Activated T-cell treated with anti-CD3 and anti-CD28 coated beads for 48 hours (primary cell): ENCODE measurements around the gene CORO2B.

Source experiments
- DNase-seq: peaks from one replicate; pipeline ENCODE4 v3.0.0-alpha.2; 2020; ENCODE audit warnings: low read depth

CORO2B gene

DNA sequence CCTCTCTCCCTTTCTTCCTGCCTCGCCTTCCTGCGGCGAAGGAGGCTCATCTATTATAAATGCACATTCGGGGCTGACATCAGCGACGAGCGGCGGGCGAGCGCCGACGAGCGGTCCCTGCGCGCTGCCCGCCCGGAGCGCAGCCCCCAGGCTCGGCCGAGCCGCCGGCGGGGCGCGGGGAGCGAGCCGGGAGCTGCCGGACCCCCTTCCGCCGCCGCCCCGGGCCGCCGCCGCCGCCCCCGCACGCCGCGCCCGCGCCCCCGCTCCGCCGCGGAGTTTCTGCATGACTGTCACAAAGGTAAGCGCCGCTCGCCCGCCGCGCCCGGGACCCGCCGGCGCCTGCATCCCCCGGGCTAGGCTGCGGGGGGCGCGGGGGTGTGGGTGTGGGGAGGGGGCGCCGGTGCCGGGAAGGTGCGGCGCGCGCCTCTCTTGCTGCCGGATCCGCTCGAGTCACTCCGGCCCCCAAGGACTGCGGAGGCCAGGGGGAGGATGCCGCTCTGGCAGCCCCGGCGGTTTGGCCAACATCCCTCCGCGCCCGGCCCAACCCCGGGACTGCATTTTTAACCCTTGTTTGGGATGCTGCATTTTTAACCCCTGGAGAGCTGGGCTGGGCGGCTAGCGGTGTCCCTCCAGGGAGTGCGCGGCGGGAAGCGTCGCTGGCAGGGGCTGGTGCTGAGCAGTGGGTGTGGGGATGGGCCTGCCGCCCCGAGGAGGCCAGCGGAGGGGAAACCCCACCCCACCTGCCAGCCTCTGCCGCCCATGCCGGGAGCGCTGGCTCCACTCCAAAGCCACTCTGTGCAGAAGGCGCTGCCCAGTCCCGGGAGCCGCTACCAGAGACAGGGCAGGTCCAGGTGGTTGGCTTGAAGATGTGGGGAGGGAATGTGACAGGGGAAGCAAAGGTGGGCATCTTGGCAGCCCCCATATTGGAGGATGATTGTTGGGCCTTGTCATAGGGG, at the start of gene CORO2B:
Gene CORO2B, plus strand, starts transcription at position 14 of the 956 bp plus-strand sequence. Its CDS starts 270 bp downstream, at position 284.
- DNase-seq = no peak

DNA sequence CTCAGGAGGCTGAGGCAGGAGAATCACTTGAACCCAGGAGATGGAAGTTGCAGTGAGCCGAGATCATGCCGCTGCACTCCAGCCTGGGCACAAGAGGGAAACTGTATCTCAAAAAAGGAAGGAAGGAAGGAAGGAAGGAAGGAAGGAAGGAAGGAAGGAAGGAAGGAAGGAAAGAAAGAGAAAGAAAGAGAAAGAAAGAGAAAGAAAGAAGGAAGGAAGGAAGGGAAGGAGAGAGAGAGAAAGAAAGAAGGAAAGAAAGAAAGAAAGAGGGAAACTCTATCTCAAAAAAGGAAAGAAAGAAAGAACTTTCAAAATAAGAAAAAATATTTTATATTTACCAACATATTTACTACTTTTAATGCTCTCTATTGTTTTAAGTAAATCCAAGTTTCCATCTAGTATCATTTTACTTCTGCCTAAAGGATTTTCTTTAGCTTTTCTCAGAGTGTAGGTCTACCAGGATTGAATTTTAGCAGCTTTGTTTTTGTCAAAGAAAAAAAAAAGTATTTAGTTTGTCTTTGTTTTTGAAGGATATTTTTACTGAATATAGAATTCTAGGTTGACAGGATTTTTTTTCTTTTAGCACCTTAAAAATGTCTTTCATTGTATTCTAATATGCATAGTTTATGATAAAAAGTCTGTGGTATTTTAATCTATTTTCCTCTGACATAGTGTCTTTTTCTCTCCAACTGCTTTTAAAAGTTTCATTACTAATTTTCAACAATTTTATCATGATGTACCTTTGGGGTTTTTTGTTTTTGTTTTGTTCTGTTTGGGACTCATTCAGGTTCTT, 47.2 kb upstream of the CORO2B start:
- DNase-seq = no peak

GRCh38 chr15:68536331-68537095, 42.3 kb upstream of the CORO2B start:
- no peak for DNase-seq

- no peak for DNase-seq
Observed at GRCh38 chr15:68537097-68537496, 41.7 kb upstream of the CORO2B start.

- no peak for DNase-seq
Observed at GRCh38 chr15:68537506-68537905, 41.3 kb upstream of the CORO2B start.

DNA sequence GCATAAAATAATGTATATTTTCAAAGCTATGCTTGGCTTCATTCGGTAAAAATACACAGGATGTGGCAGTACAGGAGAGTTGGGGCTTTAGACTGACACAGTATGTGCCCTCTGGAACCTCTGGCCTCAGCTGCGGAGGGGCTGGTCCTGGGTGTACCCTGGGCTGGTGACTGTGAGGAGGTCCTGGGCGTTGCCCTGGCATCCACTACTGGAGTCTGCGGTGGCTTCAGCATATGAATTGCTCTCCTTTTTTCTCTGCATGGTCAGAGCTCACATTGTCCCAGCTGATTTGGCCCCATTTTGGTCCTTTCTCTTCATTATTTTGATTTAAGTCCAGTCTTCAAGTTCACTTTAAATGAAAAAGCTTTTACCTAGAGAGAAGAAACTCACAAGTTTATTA, 40.5 kb upstream of the CORO2B start:
- no peak for DNase-seq

DNA sequence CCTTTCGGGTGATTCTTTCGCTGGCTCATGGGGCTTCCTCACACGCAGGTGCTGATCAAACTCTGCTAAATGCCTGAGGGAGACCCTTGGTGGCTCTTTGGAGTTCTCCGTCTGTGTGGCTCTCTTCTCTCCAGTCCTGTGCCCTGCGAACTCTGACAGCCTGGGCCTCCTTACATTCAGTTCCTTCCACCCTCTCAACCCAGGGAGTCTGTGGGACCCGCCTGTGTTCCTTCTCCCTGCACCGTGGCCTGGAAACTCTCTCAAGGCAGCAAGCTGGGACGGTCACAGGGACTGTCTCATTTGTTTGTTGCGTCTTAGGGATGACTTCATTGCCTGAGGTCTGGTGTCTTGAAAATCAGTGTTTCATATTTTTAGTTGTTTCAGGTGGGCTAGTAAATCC, 37.0 kb upstream of the CORO2B start:
- no peak for DNase-seq

DNA sequence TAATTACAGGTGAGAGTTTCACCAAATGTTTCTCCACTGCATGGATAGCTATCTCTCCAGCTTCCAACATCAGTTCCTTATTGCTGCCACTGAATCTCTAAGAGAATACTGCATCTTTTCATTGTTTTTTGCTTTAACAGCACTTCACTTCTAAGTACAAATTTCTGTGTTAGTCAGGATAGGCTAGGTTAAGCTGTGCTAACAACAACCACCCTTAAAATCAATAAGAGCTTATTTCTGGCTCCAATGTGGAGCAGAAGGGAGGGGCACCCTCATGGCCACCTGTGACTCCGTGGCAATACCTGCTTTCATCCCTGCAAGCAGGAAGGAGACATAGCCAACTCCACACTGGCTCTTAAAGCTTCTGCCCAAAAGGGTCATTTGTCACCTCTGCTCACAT, 36.4 kb upstream of the CORO2B start:
- DNase-seq = no peak

GRCh38 chr15:68542771-68543164, 36.0 kb upstream of the CORO2B start:
- no peak for DNase-seq

DNA sequence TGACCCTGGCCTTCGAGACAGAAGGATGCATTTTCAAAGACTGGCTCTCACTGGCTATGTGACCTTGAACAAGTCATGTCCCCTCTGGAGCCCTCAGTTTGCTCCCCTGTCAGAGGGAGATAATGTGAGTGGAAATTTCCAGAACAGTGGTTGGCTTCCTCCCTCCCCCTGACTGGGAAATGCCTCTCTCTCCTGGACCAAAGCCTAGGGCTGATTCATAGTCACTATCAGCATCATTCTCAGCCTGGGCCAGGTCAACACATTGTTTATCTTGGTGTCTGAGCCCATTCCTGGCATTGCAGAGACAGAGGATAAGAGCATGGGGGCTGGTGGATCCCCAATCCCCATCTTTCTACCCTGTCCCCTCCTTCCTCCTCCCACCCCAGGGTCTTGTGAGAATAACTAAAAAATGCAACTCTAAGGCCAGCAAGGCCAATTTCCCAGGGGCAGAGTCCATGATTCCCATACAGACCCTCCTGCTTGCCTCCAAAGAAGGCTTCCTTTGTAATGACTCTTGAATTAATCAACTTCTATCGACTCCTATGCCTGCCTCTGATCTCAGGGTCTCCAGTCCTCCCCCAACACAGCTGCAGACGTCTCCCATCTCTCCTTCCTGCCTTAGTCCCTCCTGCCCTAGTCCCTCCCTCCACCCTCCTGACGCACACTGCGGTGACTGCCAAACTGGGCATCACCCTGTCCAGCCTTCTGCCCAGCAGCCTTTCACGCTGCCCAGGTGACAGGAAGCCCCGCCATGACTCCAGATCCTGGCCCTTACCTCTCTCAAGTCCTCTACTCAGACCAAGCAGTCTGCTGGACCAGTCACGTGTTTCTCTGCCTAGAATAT, 35.4 kb upstream of the CORO2B start:
- DNase-seq = no peak

DNA sequence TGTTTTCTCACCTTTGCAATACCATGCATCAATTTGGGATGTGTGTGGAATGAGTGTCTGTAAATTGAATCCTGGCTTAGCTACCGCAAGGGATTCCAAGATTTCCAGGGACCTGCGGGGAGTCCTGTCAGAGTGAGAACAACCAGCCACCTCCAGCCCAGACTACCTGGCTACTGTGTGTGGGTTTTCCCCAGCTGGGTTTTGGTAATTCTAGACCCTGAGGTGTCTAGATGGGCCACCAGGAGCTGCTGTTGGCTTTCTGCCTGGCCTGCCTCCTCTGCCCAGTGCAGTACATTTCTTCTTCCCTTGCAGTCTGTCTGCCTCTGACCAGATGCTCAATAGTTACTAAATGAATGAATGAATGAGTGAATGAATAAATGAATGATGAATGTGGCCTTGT, 32.5 kb upstream of the CORO2B start:
- no peak for DNase-seq

DNA sequence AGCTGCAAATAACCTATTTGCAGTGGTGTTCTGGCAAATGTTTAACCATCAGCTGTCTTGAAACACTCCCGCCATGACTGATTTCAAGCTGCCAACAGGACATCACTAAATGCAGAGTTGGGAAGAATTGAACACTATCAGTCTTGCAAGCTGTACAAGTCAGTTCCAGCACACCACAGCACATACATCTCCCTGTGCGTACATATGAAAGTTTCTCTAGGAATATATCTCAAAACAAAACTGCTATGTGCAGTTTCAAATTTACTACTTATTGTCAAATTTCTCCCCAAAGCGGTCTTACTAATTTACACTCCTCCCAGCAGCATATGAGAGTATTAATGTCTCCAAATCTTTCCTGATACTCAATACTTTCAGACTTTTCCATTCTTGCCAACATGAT, 30.4 kb upstream of the CORO2B start:
- no peak for DNase-seq

DNA sequence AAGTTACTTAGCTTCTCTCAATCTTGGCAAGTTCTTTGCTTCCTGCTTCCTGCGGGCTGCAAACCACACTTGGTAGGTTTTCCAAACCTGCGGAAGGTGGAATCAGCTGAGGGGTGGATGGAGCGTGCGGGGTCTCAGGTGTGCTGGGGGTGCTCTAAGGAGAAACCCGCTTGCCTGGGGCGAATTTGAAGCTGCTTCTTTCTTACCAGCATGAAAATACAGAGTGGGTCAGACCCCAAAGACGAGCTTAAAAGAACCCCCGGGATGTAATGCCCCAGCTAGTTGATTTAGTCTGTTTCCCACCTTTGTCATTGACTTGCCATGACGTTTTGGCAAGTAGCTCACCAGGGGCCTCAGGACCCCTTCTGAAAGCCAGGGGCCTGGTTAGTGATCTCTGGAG, 28.8 kb upstream of the CORO2B start:
- DNase-seq = no peak

- peak; percentile 59 for DNase-seq
Observed at GRCh38 chr15:68550498-68551295, 28.1 kb upstream of the CORO2B start.

DNA sequence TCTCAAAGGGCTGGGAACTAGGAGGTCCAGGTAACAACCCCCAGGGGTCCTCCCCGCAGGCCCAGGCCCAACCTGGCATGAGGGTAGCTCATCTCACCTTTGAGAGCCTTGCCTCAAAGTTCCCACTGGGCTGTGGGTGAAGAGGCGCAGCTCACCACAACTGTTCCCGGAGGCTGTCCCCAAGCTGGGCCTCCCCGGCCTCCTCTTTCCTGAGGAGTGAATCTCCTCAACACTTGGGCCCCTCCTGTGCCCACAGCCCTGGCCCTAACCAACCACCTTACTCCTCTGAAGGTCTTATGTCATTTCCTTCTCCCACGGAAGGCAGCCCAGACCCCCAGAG, 27.5 kb upstream of the CORO2B start:
- DNase-seq = no peak

DNA sequence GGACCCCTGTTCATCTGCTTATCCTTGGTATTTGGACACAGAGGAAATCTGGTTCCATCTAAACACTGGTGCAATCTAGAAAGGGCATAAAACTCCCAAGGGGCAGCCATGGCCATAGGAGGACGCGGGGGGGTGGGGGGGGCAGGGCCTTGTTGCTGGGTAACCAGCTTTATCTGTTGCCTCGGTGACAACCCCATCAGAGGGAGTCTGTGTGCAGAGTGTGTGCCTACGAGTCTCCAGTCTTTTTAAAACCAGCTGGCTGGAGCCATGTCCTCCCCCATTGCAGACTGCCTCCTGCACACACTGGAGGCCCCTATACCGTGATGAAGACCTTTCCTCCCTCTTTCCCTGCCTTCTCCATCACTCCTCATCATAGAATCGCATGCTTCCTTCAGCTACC, 26.4 kb upstream of the CORO2B start:
- DNase-seq = no peak

DNA sequence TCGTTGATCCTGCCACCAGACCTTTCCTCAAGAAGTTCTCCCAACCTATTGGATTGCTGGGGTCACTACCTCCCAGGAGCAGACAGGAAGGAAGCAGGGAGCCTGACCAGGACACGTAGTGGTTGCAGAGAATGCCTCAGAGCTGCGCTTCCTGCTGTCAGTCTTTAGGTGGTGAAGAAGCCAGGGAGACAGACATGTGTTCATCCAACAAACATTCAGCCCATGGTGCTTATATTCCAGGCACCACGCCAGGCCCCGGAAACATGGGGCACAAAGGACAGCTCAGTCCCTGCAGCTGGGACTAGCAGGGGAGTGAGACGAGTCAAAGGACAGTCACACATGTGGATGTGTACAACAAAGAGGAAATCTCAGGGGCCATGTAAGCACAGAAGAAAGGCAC, 26.0 kb upstream of the CORO2B start:
- DNase-seq = no peak

DNA sequence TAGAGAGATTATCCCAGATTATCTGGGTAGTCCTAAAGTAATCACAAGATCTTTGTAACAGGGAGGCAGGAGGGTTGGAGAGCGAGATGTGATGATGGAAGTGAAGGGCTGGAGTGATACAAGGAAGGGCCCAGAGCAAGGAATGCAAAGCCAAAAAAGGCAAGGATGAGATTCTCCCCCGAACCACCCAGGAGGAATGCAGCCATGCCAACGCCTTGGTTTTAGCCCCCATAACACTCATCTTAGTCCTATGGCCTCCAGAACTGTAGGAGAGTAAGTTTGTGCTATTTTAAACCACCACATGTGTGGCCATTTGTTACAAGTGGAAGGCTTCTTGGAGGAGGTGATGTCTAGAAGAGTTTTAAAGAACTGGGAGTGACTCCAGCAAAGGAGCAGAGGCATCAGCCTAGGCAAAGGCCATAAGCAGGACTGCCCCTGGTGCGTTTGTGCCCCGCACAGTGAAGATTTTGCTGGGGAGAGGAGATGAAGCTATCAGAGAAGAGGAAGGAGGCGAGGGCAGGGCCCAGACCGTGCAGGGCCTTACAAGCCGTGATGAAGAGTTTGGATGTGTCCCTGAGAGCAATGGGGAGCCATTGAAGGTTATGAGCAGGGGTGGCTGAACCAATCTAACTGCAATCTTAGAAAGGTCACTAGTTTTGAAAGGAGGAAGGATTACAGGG, 25.3 kb upstream of the CORO2B start:
- DNase-seq = no peak

- DNase-seq = peak; percentile 51
Observed at GRCh38 chr15:68553994-68554720, 24.6 kb upstream of the CORO2B start.
